B cell (primary cell): Measurements from ENCODE around the gene S100A1.

Source experiments
- EZH2 ChIP-seq: IDR thresholded peaks from 2 replicates; pipeline ENCODE4 v1.6.1; 2012; ENCODE audit warnings: borderline replicate concordance, low read depth, mild to moderate bottlenecking, moderate library complexity, low read length; ENCODE audit not compliant: insufficient read depth, poor library complexity, severe bottlenecking
- TF ChIP-seq, protein P1 (sequence below): fragments of 200-600 bp; IDR thresholded peaks from one replicate; pipeline ENCODE4 v1.8.0; 2022; ENCODE audit warnings: antibody characterized with exemption, mild to moderate bottlenecking

DNA sequence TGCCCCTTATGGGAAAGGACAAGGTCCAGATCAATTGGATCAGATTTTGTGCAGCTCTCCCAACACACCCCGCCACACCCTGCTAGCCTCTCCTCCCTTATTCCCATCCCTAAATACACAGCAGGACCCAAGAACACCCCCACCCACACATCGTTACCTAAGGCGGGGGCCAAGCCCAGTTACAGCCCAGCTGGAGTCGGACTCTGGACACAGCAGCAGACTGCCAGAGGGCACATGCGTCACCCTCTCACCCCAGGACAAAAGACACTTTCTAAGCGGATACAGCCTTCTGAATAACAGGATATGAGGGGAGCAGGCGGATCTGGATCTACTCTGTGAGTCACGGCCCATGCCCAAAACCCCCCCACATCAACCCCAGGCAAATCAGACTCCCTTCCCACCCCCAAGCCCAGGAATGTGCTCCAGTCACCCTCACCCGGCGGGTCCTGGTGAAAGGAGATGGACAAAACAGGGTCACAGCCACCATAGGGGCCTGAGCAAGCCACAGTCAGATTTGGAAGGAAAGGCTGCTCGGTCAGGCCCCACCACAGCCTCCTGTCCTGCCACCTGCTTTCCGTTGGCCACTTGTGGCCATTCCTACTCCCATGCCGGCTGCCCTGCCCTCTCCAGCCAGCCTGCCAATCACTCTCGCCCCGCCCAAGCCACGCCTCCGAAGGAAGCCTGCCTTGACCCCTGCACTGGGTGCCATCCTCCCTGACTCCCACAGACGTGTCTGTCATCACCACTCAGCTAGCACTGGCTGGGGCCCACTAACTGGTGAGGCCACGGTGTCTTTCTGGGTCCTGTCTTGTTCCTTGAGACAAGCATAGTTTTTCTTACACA is 19.3 kb upstream of the S100A1 start:
- TF ChIP-seq, protein P1, sequence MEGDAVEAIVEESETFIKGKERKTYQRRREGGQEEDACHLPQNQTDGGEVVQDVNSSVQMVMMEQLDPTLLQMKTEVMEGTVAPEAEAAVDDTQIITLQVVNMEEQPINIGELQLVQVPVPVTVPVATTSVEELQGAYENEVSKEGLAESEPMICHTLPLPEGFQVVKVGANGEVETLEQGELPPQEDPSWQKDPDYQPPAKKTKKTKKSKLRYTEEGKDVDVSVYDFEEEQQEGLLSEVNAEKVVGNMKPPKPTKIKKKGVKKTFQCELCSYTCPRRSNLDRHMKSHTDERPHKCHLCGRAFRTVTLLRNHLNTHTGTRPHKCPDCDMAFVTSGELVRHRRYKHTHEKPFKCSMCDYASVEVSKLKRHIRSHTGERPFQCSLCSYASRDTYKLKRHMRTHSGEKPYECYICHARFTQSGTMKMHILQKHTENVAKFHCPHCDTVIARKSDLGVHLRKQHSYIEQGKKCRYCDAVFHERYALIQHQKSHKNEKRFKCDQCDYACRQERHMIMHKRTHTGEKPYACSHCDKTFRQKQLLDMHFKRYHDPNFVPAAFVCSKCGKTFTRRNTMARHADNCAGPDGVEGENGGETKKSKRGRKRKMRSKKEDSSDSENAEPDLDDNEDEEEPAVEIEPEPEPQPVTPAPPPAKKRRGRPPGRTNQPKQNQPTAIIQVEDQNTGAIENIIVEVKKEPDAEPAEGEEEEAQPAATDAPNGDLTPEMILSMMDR = no peak
- no peak for TF ChIP-seq EZH2
